Neuronal stem cell (in vitro differentiated cells): ENCODE data around the gene COTL1.

ENCODE experiments used
- DNase-seq: peaks from one replicate; pipeline ENCODE4 v3.0.0-alpha.2; 2013; ENCODE audit warnings: low spot score
- H2AFZ ChIP-seq: one replicate; pipeline ENCODE4 v1.6.1; 2013; ENCODE audit warnings: mild to moderate bottlenecking, low read length, inconsistent platforms
- H2AK5ac ChIP-seq: 2 replicates; pipeline ENCODE4 v1.6.1; 2013; ENCODE audit warnings: low read depth, mild to moderate bottlenecking, inconsistent platforms, low read length, moderate library complexity, mixed read lengths
- H2BK120ac ChIP-seq: 2 replicates; pipeline ENCODE4 v1.6.1; 2013; ENCODE audit warnings: low read depth, mild to moderate bottlenecking, inconsistent platforms, low read length, moderate library complexity, mixed read lengths
- H2BK12ac ChIP-seq: one replicate; pipeline ENCODE4 v1.6.1; 2013; ENCODE audit warnings: low read length, inconsistent platforms
- H2BK15ac ChIP-seq: 2 replicates; pipeline ENCODE4 v1.6.1; 2013; ENCODE audit warnings: mild to moderate bottlenecking, low read length, inconsistent platforms, mixed read lengths
- H2BK5ac ChIP-seq: one replicate; pipeline ENCODE4 v1.6.1; 2013; ENCODE audit warnings: inconsistent platforms, mild to moderate bottlenecking, low read length, moderate library complexity
- H3K14ac ChIP-seq: one replicate; pipeline ENCODE4 v1.6.1; 2013; ENCODE audit warnings: low read length, inconsistent platforms
- H3K18ac ChIP-seq: 2 replicates; pipeline ENCODE4 v1.6.1; 2013; ENCODE audit warnings: low read length, inconsistent platforms
- H3K23ac ChIP-seq: 2 replicates; pipeline ENCODE4 v1.6.1; 2013; ENCODE audit warnings: low read depth, mild to moderate bottlenecking, mixed read lengths, low read length, inconsistent platforms; ENCODE audit not compliant: poor library complexity
- H3K27ac ChIP-seq: replicated peaks from 3 replicates; pipeline ENCODE4 v1.5.1; 2013; ENCODE audit warnings: low read length, inconsistent platforms
- H3K27me3 ChIP-seq, 3 experiments: 2 replicates each; pipeline ENCODE4 v1.6.1; 2013; ENCODE audit warnings: low read length in 3 of 3, mild to moderate bottlenecking in 2 of 3, inconsistent platforms in 1 of 3, low read depth in 1 of 3, mixed read lengths in 1 of 3, moderate library complexity in 1 of 3; ENCODE audit not compliant: control insufficient read depth in 3 of 3, insufficient read depth in 3 of 3
- H3K36me3 ChIP-seq, 2 donors: replicated peaks in 1 of 2; 2 replicates each; pipeline ENCODE4 v1.6.1; 2013; ENCODE audit warnings: low read length in 2 of 2; ENCODE audit not compliant: control insufficient read depth in 2 of 2, insufficient read depth in 2 of 2
- H3K4ac ChIP-seq: 2 replicates; pipeline ENCODE4 v1.6.1; 2013; ENCODE audit warnings: inconsistent platforms, mild to moderate bottlenecking, low read length, moderate library complexity
- H3K4me1 ChIP-seq, 2 donors: 1 replicate in 1 of 2; 2 replicates in 1 of 2; pipeline ENCODE4 v1.6.1; 2013; ENCODE audit warnings: low read length in 2 of 2, low read depth in 1 of 2; ENCODE audit not compliant: control insufficient read depth in 2 of 2, insufficient read depth in 1 of 2
- H3K4me2 ChIP-seq: one replicate; pipeline ENCODE4 v1.6.1; 2013; ENCODE audit warnings: mild to moderate bottlenecking, low read length, inconsistent platforms; ENCODE audit not compliant: insufficient read depth, poor library complexity, severe bottlenecking
- H3K4me3 ChIP-seq, 2 donors: 2 replicates each; pipeline ENCODE4 v1.5.1; 2013; ENCODE audit warnings: low read length in 2 of 2, mild to moderate bottlenecking in 2 of 2, inconsistent platforms in 1 of 2, moderate library complexity in 1 of 2
- H3K79me1 ChIP-seq: one replicate; pipeline ENCODE4 v1.6.1; 2013; ENCODE audit warnings: low read depth, mild to moderate bottlenecking, inconsistent platforms, low read length, moderate library complexity
- H3K9ac ChIP-seq: one replicate; pipeline ENCODE4 v1.6.1; 2013; ENCODE audit warnings: mild to moderate bottlenecking, low read depth, low read length, inconsistent platforms; ENCODE audit not compliant: poor library complexity
- H3K9me3 ChIP-seq, 2 donors: replicated peaks in 1 of 2; 2 replicates each; pipeline versions ENCODE3 to v1.6.1; 2013; ENCODE audit warnings: low read length in 2 of 2, mild to moderate bottlenecking in 2 of 2, inconsistent platforms in 1 of 2, low read depth in 1 of 2, mixed read lengths in 1 of 2, moderate library complexity in 1 of 2; ENCODE audit not compliant: control insufficient read depth in 2 of 2, insufficient read depth in 1 of 2
- H4K8ac ChIP-seq: one replicate; pipeline ENCODE4 v1.6.1; 2013; ENCODE audit warnings: low read depth, mild to moderate bottlenecking, inconsistent platforms, low read length, moderate library complexity
- H4K91ac ChIP-seq: one replicate; pipeline ENCODE4 v1.6.1; 2013; ENCODE audit warnings: low read length, low read depth, mild to moderate bottlenecking, inconsistent platforms; ENCODE audit not compliant: poor library complexity
- WGBS, 2 donors: extraction: QIAGEN DNeasy Blood & Tissue Kit; methylation state at CpG; one replicate each; pipeline ENCODE4 v1.1.7; 2013; ENCODE audit warnings: missing lambda C conversion rate in 2 of 2, mixed read lengths in 1 of 2; ENCODE audit not compliant: insufficient read length in 2 of 2, insufficient replicate concordance in 1 of 2; ENCODE audit errors: extremely low coverage in 2 of 2; 5-methylcytosine and 5-hydroxymethylcytosine counted together

COTL1 gene

GRCh38 chr16:84643180-84643583 is 25.3 kb upstream of the COTL1 start:
- no peak overlapping the region for H3K27ac ChIP-seq
- peaks cover 0 to 7% (median 0%) of the 10 kb centered on the region in 3 experiments for H3K27me3 ChIP-seq
- H3K4me3 ChIP-seq, result no peak overlapping the region
- no peak for DNase-seq
- peaks cover 7 to 49% of the 10 kb centered on the region in 2 donors for H3K4me1 ChIP-seq
- H2AFZ ChIP-seq, result peak overlapping the region; percentile 67
- no peak overlapping the region for H4K8ac ChIP-seq
- WGBS, 2 donors, result no CpG with 5 or more reads among the region's 8 CpGs
- no peak overlapping the region for H3K4me2 ChIP-seq
- H2BK120ac ChIP-seq, result no peak overlapping the region
- H3K9me3 ChIP-seq, result no peaks in the 10 kb centered on the region
- H4K91ac ChIP-seq, result no peak overlapping the region
- H2BK5ac ChIP-seq, result no peak overlapping the region
- no peaks in the 10 kb centered on the region for H3K36me3 ChIP-seq
- no peak overlapping the region for H2BK15ac ChIP-seq
- H3K14ac ChIP-seq, result no peak overlapping the region
- H2AK5ac ChIP-seq, result no peak overlapping the region
- H2BK12ac ChIP-seq, result no peak overlapping the region
- no peak overlapping the region for H3K9ac ChIP-seq
- no peak overlapping the region for H3K23ac ChIP-seq
- peak overlapping the region; percentile 11 for H3K18ac ChIP-seq
- no peak overlapping the region for H3K4ac ChIP-seq
- H3K79me1 ChIP-seq, result no peaks in the 10 kb centered on the region

GRCh38 chr16:84641643-84642358 is 23.9 kb upstream of the COTL1 start:
- H2AFZ ChIP-seq, result no peak overlapping the region
- no peak overlapping the region for H2BK5ac ChIP-seq
- H2BK15ac ChIP-seq, result no peak overlapping the region
- H3K9me3 ChIP-seq, result no peaks in the 10 kb centered on the region
- WGBS, 2 donors, result no CpG with 5 or more reads among the region's 6 CpGs
- no peak overlapping the region for H3K23ac ChIP-seq
- H2AK5ac ChIP-seq, result no peak overlapping the region
- no peak for DNase-seq
- H3K4me1 ChIP-seq, result peaks cover 7 to 49% of the 10 kb centered on the region in 2 donors
- no peak overlapping the region for H3K18ac ChIP-seq
- no peak overlapping the region for H2BK120ac ChIP-seq
- no peak overlapping the region for H3K4me2 ChIP-seq
- H3K4me3 ChIP-seq, result no peak overlapping the region
- H3K14ac ChIP-seq, result no peak overlapping the region
- H3K27ac ChIP-seq, result no peak overlapping the region
- no peak overlapping the region for H4K91ac ChIP-seq
- H3K79me1 ChIP-seq, result no peaks in the 10 kb centered on the region
- no peak overlapping the region for H2BK12ac ChIP-seq
- H3K27me3 ChIP-seq, result no peaks in the 10 kb centered on the region
- no peak overlapping the region for H3K9ac ChIP-seq
- no peaks in the 10 kb centered on the region for H3K36me3 ChIP-seq
- H3K4ac ChIP-seq, result no peak overlapping the region
- no peak overlapping the region for H4K8ac ChIP-seq

- no peak overlapping the region for H3K9ac ChIP-seq
- H3K23ac ChIP-seq, result peak overlapping the region; percentile 31
- no peak overlapping the region for H3K4me2 ChIP-seq
- H3K27ac ChIP-seq, result no peak overlapping the region
- H3K4me3 ChIP-seq, result no peak overlapping the region
- no peaks in the 10 kb centered on the region for H3K79me1 ChIP-seq
- no peaks in the 10 kb centered on the region for H3K9me3 ChIP-seq
- no peak overlapping the region for H2BK12ac ChIP-seq
- H2AFZ ChIP-seq, result no peak overlapping the region
- WGBS, 2 donors, result no CpG with 5 or more reads among the region's 5 CpGs
- H2BK5ac ChIP-seq, result no peak overlapping the region
- no peaks in the 10 kb centered on the region for H3K27me3 ChIP-seq
- H3K18ac ChIP-seq, result no peak overlapping the region
- no peak overlapping the region for H3K4ac ChIP-seq
- no peaks in the 10 kb centered on the region for H3K36me3 ChIP-seq
- no peak overlapping the region for H2BK120ac ChIP-seq
- H2BK15ac ChIP-seq, result no peak overlapping the region
- no peak overlapping the region for H4K91ac ChIP-seq
- no peak overlapping the region for H4K8ac ChIP-seq
- H3K4me1 ChIP-seq, result peaks cover 4 to 49% of the 10 kb centered on the region in 2 donors
- H3K14ac ChIP-seq, result no peak overlapping the region
- DNase-seq, result no peak
- H2AK5ac ChIP-seq, result peak overlapping the region; percentile 28
Observed at GRCh38 chr16:84640145-84640544, 22.3 kb upstream of the COTL1 start.

- no peak overlapping the region for H2AK5ac ChIP-seq
- H3K9ac ChIP-seq, result no peak overlapping the region
- H3K4me3 ChIP-seq, result no peak overlapping the region
- no peaks in the 10 kb centered on the region for H3K9me3 ChIP-seq
- no peak overlapping the region for H3K23ac ChIP-seq
- H3K36me3 ChIP-seq, result no peaks in the 10 kb centered on the region
- H2BK12ac ChIP-seq, result no peak overlapping the region
- no peak overlapping the region for H3K4me2 ChIP-seq
- H2BK5ac ChIP-seq, result no peak overlapping the region
- no peak overlapping the region for H3K18ac ChIP-seq
- H3K14ac ChIP-seq, result no peak overlapping the region
- H4K8ac ChIP-seq, result no peak overlapping the region
- H3K79me1 ChIP-seq, result peaks cover 2% of the 10 kb centered on the region
- no peak overlapping the region for H2AFZ ChIP-seq
- no peak overlapping the region for H2BK120ac ChIP-seq
- no CpG with 5 or more reads among the region's 8 CpGs for WGBS, 2 donors
- no peak overlapping the region for H3K4ac ChIP-seq
- H2BK15ac ChIP-seq, result no peak overlapping the region
- peaks cover 4 to 37% of the 10 kb centered on the region in 2 donors for H3K4me1 ChIP-seq
- H3K27me3 ChIP-seq, result no peaks in the 10 kb centered on the region
- no peak overlapping the region for H3K27ac ChIP-seq
- no peak for DNase-seq
- H4K91ac ChIP-seq, result no peak overlapping the region
Observed at GRCh38 chr16:84638231-84638806, 20.4 kb upstream of the COTL1 start.
